Glomerular endothelial cell (primary cell): ENCODE measurements around the gene GSAP. TPM values are rescaled to one million over a fixed set of nuclear protein-coding genes. Genes with fewer than 3 reads are reported as not detected.
A peak's percentile ranks its signal among the peaks of the same experiment; 100 is the strongest.
"Not testable (repeated sequence)": the region's sequence is repeated elsewhere in the genome, so short reads cannot be mapped to it uniquely, and the experiment has no call there.

ENCODE experiments used
- DNase-seq: peaks from one replicate; pipeline ENCODE4 v3.0.0-alpha.2; 2011; ENCODE audit warnings: low read depth, low spot score; ENCODE audit errors: extremely low read depth
- total RNA-seq: library from RNA; depleted of rRNA; stranded (reverse); fragments of >200 nt; gene quantifications from 2 replicates; pipeline ENCODE4 v1.2.3, GENCODE V29; 2015

The GSAP gene, protein sequence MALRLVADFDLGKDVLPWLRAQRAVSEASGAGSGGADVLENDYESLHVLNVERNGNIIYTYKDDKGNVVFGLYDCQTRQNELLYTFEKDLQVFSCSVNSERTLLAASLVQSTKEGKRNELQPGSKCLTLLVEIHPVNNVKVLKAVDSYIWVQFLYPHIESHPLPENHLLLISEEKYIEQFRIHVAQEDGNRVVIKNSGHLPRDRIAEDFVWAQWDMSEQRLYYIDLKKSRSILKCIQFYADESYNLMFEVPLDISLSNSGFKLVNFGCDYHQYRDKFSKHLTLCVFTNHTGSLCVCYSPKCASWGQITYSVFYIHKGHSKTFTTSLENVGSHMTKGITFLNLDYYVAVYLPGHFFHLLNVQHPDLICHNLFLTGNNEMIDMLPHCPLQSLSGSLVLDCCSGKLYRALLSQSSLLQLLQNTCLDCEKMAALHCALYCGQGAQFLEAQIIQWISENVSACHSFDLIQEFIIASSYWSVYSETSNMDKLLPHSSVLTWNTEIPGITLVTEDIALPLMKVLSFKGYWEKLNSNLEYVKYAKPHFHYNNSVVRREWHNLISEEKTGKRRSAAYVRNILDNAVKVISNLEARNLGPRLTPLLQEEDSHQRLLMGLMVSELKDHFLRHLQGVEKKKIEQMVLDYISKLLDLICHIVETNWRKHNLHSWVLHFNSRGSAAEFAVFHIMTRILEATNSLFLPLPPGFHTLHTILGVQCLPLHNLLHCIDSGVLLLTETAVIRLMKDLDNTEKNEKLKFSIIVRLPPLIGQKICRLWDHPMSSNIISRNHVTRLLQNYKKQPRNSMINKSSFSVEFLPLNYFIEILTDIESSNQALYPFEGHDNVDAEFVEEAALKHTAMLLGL
- total RNA-seq, result 2.7 and 4.6 TPM in 2 replicates

DNA sequence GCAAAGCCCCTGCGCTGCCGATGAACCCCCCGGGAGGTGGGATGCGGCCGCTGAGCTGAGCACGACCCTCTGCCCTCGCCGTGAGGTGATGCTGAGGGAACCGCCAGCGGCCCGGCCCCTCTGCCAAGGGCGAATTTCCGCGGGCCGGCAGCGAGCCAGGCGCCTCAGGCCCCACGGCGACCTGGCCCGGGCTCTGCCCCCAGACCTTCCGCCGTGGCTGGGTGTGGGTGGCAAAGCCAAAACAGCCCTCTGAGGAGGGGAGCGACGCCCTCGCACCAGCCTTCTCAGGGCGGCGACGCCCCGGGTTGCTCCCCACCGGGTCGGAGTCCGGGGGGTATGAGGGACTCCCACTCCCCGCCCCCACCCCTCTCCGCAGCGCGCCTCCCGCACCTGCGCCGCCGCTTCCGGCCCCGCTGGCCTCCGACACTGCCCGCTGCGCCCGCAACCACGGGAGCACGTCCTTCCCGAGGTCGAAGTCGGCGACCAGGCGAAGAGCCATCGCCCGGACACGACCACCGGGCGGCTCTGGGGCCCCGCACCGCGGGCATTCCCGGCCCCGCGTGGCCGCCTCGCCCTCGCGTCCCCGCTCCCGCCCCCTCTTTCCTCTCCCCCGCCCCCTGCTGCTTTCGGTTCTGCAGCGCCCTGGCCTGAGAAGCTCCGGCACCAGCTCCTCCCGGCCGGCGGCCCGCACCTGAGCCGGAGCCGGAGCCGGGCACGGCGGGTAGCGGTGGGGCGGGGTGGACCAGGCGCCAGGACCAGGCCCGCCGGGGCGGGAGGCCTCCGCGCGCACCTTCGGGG lies at the start of gene GSAP:
TSS of gene GSAP (minus strand) at position 527 of the 798 bp plus-strand sequence. CDS start at position 499, 28 bp downstream.
- DNase-seq, result no peak

DNA sequence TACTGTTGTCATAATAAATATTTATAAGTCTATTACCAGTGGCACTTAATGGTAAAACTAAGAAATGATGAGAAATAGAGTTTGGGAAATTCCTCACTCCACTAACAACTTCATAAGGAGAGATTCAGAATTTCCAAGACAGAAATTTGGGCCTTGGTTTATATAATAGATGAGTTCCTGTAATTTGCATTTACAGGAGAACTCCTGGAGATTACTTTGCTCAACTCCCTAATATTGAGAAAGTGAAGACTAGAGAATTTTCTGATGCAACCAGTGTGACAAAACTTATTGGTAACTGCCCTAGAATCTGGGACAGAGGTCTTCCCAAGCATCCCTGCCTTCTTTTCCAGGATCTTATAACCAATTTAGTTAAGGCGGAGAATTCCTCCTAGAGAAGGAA lies 49.1 kb upstream of the GSAP start:
- DNase-seq, result no peak

DNA sequence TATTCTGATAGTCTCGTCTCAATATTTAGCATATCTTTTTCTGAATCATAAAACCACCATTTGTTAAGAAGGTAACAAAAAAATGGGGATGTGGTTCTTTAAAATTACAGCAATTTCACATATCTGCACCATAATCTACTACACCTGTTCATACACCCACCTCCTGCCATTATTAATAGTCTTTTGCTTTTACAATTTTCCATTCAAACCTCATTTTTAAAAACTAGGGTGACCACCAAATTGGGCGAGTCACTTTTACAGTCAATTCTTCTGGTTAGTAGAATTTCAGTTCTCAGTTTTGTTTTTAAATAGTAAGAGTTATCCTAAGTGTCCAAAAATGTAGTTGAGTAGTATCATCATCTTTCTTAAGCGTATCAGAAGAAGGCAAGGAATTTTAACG lies 48.4 kb upstream of the GSAP start:
- no peak for DNase-seq

DNA sequence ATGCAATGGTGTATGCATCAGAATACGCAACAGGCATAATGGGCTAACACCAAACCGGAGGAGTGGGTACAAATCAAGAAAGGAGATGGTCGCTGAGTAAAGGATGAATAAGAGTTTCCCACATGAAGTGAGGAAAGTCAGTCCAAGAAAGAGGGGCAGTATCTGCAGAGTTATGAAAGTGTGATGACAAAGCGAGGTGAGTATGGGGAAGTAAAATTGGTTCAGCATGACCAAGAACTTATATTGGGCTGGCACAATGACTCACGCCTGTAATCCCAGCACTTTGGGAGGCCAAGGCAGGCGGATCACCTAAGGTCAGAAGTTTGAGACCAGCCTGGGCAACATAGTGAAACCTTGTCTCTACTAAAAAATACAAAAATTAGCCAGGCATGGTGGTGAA lies 47.5 kb upstream of the GSAP start:
- DNase-seq, result not testable (repeated sequence)

DNA sequence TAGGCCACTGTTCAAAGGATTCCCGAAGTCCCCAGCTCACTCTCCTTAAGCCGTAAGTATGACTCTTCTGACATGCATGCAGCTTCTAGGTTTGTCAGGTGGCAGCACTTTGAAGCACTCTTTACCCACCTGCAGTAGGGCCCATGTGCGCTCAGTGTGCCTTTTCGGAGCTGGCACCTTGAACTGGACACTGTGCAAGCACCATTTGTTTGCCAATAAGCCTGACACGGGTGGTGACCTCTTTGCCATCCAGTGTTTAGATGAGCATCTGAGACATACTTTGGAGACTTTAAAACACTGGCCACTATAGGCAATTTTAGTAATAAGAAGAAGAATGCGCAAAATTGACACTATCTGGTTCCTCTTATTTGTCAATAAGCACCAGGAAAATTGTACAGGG lies 45.7 kb upstream of the GSAP start:
- DNase-seq, result no peak

DNA sequence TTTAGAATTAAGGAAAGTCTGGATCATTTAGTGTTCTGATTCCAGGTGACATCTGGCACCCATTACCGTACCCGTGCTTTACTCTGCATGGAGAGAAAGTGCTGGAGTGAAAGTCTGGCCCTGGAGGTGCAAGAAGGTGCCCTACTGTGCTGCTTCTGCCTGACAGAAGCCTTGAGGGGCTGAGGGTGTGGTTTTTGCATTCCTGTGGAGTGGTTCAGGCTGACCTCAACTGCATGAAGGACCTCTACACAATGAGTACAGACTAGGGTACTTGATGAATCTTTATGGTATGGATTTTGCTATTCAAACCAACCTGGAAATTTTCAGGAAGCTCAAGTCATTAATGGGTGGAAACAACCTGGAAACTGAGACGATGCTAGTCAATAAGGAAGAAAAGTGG lies 45.1 kb upstream of the GSAP start:
- no peak for DNase-seq

DNA sequence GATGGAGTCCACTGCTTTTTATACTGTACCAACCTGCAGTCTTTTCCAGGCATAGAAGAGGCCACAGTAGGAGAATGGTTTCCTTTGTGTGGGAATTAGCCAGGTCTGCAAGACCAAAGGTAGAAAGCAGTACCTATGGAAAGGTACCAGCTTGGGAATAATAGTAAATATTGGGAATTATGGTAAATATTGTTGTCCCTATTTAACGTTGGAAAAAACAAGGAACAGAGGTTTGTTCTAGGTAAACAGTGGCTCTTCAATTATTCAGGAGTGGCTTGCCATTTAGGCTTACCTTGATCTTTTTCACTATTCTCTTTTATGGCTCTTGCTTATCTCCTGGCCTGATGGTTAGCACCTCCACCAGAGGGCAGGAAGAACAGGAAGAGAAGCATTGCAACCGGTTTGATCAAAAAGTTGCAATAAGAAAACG lies 43.9 kb upstream of the GSAP start:
- no peak for DNase-seq

DNA sequence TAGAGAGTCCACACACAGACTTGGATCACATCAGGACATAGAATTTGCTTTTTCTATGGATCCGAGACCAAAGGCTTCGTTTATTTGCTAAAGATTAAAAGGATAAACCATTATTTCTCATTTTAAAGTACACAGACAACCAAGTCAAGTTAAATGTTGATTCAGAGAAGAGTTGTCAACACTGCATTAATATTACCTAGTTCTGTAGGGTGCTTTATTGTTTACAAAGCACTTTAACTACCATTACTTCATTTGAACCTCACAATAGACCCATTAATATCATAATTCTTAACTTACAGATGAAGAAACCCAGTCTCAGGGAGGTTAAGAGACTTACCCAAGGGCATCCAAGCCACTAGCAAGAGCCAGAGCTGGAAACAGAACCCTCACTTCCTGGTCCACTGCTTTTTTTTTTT lies 43.2 kb upstream of the GSAP start:
- DNase-seq, result no peak

DNA sequence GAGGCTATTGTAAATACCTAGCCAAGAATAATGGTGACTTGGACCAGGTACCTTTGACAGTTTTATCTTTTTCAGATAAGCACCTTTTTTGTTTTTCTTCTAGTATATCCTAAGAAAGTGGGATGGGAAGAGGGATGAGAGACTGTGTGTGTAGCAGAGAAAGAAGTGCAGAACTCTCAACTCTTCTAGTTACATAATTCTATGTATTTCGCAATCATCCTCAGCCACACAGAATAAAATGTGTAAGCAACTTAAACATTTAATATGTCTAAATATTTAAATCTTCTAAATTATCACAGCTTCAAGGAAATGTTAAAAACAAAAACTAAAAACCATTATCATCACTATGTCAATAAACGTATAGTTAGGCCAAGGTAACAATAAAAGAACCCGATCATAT lies 42.6 kb upstream of the GSAP start:
- DNase-seq, result no peak

DNA sequence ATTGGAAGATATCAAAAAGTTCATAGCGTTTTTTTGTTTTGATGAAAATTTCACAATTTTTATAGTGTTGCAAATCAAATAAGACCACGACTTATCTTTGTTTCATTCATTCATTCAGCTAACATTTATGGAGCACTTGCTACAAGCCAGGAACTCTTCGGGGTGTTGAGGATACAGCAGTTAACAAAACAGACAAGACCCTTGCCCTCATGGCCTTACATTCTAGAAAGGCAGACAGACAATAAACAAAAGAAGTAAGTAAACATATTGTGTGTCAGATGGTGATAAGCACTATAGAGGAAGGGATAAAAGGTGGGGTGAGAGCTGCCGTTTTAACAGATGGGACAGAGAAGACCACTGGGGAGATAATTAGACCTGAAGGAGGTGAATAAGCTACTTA lies 41.6 kb upstream of the GSAP start:
- DNase-seq, result no peak

DNA sequence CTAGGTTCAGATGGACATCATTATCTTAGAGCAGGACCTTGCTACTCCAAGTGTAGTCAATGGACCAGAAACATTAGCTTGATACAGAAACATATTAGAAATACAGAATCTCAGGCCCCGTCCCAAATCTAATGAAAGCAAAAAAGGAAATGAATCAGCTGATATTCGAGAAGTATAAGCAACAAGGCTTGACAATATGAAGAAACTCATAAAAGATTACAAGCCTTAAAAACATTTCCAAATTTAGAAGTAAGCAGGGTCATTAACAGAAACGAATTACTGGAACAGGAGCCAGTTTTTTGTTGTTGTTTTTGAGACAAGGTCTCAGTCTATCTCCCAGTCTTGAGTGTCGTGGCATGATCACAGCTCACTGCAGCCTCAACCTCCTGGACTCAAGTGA lies 40.5 kb upstream of the GSAP start:
- no peak for DNase-seq

DNA sequence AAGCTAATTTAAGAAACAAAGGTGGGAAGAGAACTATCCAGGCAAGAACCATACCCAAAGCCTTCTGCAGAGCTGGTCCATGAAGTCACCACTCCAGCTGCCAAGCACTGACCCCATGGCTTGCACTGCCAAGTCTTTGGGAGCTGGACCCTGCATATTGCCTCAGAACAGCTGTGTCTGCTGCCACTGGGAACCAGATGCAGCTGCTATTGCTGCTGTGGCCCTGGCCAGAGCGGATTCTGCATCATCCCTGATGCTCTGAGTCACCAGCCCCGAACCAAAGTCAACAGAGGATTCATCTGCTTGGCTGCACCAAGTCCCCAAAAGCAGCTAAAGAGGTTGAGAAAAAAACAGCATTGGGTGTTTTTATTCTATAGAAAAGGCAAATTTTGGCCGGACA lies 39.2 kb upstream of the GSAP start:
- DNase-seq, result peak; percentile 45

DNA sequence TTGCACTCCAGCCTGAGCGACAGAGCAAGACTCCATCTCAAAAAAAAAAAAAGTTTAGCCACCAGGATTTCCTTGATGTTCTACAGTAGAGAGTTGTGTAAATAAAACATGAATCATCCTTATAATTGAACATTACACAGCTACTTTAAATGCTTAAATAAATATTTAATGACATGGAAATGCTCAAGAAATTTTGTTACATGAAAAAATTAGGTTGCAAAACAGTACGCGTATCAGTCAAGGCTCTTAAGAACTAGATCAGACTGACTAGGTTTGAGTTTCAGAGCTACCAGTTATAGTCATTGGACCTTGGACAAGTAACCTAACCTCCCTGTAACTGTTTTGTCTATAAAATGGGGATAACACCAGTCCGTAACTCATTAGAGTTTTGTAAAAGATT lies 38.7 kb upstream of the GSAP start:
- no peak for DNase-seq

DNA sequence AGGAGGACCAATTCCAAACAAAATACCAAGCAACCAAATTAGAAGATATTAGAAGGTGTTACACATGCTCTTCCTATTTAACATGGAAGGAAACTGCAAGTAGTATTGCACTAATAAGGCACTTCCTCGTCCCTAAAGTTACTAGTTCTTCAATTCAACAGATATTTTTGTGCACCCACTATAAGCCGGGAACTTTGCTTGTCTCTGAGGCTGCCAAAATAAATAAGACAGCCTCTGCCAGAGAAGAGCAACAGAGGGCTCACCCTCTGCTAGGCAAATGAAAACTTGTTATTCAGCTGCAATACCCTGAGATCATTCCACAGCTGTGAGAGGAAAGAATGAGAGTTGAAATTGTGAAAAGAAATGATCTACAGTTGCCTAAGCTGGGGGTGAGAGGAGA lies 37.4 kb upstream of the GSAP start:
- no peak for DNase-seq

DNA sequence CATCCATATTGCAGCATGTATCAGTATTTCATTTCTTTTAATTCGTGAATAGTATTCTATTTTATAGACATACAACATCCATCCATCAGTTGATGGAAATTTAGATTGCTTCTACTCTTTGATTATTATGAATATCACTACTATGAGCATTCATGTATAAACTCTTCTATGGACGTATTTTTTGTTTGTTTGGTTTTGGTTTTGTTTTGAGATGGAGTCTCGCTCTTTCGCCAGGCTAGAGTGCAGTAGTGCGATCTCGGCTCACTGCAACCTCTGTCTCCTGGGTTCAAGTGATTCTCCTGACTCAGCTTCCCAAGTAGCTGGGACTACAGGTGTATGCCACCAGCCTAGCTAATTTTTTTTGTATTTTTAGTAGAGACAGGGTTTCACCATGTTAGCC lies 35.8 kb upstream of the GSAP start:
- DNase-seq, result not testable (repeated sequence)

DNA sequence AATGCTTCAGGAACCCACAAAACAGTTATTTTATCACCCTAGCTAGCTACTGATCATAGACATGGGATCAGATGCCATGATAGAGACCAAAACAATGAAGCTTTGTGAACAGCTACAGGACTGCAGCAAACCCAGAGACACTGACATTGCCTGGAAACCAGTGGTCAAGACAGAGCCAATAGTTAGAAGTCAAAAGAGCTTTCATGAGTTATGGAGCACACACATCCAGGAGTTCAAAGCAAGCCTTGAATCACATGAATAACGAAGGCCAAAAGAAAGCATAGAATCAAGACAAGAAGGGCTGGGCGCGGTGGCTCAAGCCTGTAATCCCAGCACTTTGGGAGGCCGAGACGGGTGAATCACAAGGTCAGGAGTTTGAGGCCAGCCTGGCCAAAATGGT lies 34.5 kb upstream of the GSAP start:
- DNase-seq, result no peak

DNA sequence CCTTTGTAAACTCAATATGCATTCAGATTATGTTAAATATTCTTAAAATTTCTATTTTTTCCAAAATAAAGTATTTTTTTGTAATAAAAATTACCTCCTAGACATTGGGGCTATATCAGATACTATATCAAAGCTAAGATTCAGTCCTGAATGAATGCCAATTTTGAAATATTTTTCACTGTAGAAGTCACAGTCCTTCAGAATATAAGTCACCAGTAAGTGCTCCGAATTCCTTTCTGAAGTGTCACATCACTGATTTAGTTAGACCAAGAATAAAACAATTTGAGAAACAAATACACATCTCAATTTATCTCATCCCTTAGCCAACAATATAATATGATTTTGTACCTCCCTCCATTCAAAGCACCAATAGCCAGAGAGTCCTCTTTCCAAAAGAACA lies 33.9 kb upstream of the GSAP start:
- DNase-seq, result no peak

DNA sequence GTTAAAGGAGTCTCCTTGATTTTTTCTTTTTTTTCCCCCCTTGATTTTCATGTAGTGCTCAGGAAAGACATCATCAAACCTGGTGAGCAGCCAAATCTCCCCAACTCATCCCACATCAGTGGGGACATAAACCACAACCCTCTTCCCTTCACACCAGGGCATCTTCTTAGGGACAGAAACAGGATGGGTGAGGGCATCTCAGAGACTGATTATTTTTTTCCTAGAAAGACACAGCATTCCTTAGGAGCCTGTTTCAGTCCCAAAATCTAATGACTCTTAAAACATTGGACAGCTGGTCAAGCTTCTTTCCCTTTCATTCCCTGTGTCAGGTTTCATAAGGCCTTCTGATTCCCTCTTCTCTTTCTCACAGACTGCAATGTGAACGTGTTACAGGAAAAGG lies 31.5 kb upstream of the GSAP start:
- DNase-seq, result no peak

DNA sequence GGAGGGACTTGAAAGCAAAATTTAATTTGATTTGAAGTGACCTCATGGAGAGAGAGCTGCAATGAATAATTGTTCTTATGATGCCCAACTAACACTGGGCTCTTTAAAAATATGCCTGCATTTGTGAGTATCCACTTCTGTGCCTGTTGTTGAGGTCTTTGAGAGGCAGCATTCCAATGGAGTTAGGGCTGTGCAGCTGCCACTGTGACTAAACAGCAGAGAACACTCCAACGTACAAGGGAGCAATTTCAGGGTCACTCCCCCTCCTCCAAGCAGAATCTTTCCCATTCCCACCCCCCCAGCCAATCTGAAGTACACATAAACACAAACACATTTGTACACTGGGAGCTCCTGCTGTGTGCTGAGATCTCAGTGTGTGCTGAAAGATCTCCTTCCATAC lies 28.0 kb upstream of the GSAP start:
- DNase-seq, result no peak

DNA sequence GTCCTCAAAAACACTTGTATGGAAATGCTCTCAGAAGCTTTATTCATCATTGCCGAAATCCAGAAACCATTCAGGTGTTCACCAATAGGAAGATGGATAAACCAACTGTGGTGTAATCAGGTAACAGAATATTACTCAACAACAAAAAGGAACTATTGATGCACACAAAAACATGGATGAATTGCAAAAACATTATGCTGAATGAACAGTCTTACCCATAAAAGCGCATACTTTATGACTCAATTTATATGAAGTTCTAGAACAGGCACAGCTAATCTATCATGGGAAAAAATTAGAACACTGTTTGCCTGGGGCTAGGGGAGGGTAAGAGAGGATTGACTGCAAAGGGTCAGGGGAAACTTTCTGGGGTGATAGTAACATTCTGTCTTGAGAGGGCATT lies 26.9 kb upstream of the GSAP start:
- no peak for DNase-seq

DNA sequence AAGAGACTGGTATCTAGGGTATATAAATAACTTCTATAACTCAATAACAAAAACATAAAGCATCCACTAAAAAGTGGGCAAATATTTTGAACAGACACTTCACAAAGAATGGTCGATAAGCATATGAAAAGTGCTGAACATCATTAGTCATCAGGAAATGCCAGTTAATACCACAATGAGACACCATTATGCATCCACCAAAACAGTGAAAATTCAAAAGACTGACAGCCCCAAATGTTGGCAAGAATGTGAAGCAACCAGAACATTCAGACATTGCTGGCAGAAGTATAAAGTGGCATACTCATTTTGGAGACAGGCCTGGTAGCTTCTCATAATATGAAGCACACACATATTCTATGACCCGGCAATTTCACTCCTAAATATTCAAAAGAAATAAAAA lies 26.5 kb upstream of the GSAP start:
- no peak for DNase-seq
